K562 (cell line): ENCODE measurements around the gene ZNF485. TPM values are rescaled to one million over a fixed set of nuclear protein-coding genes. Genes with fewer than 3 reads are reported as not detected.

Experiments
- CBX3 ChIP-seq, 2 experiments: IDR thresholded peaks; 1 replicate in 1 of 2; 2 replicates in 1 of 2; pipeline ENCODE4 v1.6.1; 2012; ENCODE audit warnings: inconsistent platforms in 2 of 2, low read length in 2 of 2, borderline replicate concordance in 1 of 2, control low read depth in 1 of 2
- CREBBP ChIP-seq: IDR thresholded peaks from one replicate; pipeline ENCODE4 v1.6.1; 2012; ENCODE audit warnings: low read depth, mild to moderate bottlenecking, control low read depth, inconsistent platforms, low read length
- DACH1 ChIP-seq: fragments of 450-650 bp; IDR thresholded peaks from 2 replicates; pipeline ENCODE4 v1.6.1; 2018; ENCODE audit not compliant: partially characterized antibody
- GATAD2A ChIP-seq: fragments of 450-650 bp; IDR thresholded peaks from 2 replicates; pipeline ENCODE4 v1.6.1; 2017
- HBP1 ChIP-seq: fragments of 450-650 bp; formaldehyde crosslinking; IDR thresholded peaks from 2 replicates; pipeline ENCODE4 v1.4.0; 2022; ENCODE audit warnings: missing genetic modification characterization
- HINFP ChIP-seq: fragments of 450-650 bp; conservative IDR thresholded peaks from 2 replicates; pipeline ENCODE4 v1.6.1; 2016; ENCODE audit warnings: missing genetic modification characterization, low read depth, mild to moderate bottlenecking, control low read depth, missing compliant biosample characterization
- RNF2 ChIP-seq: sonication (generic); IDR thresholded peaks from 2 replicates; pipeline ENCODE4 v1.6.1; 2016
- SAP30 ChIP-seq: fragments of 200-600 bp; sonication (generic); IDR thresholded peaks from 2 replicates; pipeline ENCODE4 v1.6.1; 2012; ENCODE audit warnings: borderline replicate concordance, low read depth, mild to moderate bottlenecking, moderate library complexity, low read length, control low read depth, inconsistent platforms; ENCODE audit not compliant: insufficient read depth, poor library complexity, severe bottlenecking
- SIRT6 ChIP-seq: IDR thresholded peaks from one replicate; pipeline ENCODE4 v1.6.1; 2012; ENCODE audit warnings: low read depth, mild to moderate bottlenecking, control low read depth, inconsistent platforms, low read length, moderate library complexity
- SP1 ChIP-seq: sonication (generic); formaldehyde crosslinking; IDR thresholded peaks from 2 replicates; pipeline ENCODE4 v1.8.1; 2022; ENCODE audit warnings: mild to moderate bottlenecking, missing genetic modification reagents
- STAT6 ChIP-seq: sonication (generic); formaldehyde crosslinking; IDR thresholded peaks from 2 replicates; pipeline ENCODE4 v1.8.1; 2023; ENCODE audit warnings: mild to moderate bottlenecking, missing genetic modification reagents
- ZNF212 ChIP-seq: fragments of 450-650 bp; formaldehyde crosslinking; IDR thresholded peaks from 2 replicates; pipeline ENCODE4 v1.4.0; 2020; ENCODE audit warnings: mild to moderate bottlenecking
- ZNF347 ChIP-seq: fragments of 450-650 bp; formaldehyde crosslinking; IDR thresholded peaks from 2 replicates; pipeline ENCODE4 v1.4.0; 2020; ENCODE audit warnings: low read depth, mild to moderate bottlenecking, moderate library complexity
- ZNF398 ChIP-seq: fragments of 250-450 bp; sonication (Bioruptor Pico); IDR thresholded peaks from 2 replicates; pipeline ENCODE4 v1.8.0; 2021; ENCODE audit warnings: moderate library complexity, mild to moderate bottlenecking, inconsistent platforms
- ZNF717 ChIP-seq: fragments of 250-450 bp; sonication (Bioruptor Pico); IDR thresholded peaks from 2 replicates; pipeline ENCODE4 v1.5.0; 2021
- polyA plus RNA-seq, 8 experiments: library from polyadenylated mRNA; depleted of rRNA in 4 of 8; stranded (reverse) in 5 of 8; unstranded in 3 of 8; fragments of >200 nt; fragmentation: Nextera tagmentation in 2 of 8; fragmentation: Illumina TruSeq in 1 of 8; extraction: Ambion mirVana in 2 of 8; extraction: Trizol in 1 of 8; gene quantifications; 2 replicates each; pipeline versions ENCODE4 v1.2.1 to v1.2.3, GENCODE V29; 2011 to 2014; ENCODE audit warnings: inconsistent platforms in 1 of 8, missing spikeins in 1 of 8
- total RNA-seq, 7 experiments: library from RNA; depleted of rRNA in 6 of 7; stranded (reverse); fragments of >200 nt in 6 of 7; fragmentation: Illumina TruSeq in 2 of 7; extraction: Trizol in 2 of 7; gene quantifications; 2 replicates each; pipeline versions ENCODE4 v1.2.1 to v1.2.3, GENCODE V29; 2011 to 2021; ENCODE audit warnings: low replicate concordance in 1 of 7

The ZNF485 gene
- total and polyA plus RNA-seq, 9 of the 15 experiments (the other 6 are each of a cell fraction or from before 2014, with no cell fraction given): 8.0 to 18.7 (median 11.9) TPM

GRCh38 chr10:43606323-43607198 lies at the start of gene ZNF485 (continued):
- TF ChIP-seq ZNF398 (CRISPR knock-in tag) (no peak), DACH1 (no peak), STAT6 (CRISPR knock-in tag) (no peak), HINFP (tag) (no peak), ZNF717 (CRISPR knock-in tag) (no peak), SP1 (no peak), HBP1 (CRISPR knock-in tag) (no peak), ZNF347 (no peak), SIRT6 (no peak), SAP30 (peak; percentile 89), CREBBP (no peak), GATAD2A (no peak), RNF2 (0 out of 2 replicates have a peak, but pooled peaks have one; percentile 50), ZNF212 (no peak), CBX3 (IDR thresholded peaks at IDR 0.05; ENCODE audit: borderline replicate concordance in 1 of 2, low read length in 2 of 2) (peak in 1 of 2 experiments; percentile 39; a peak in 1 of 3 replicates)
